ENCODE data around the gene INTS4. TPM values are rescaled to one million over a fixed set of nuclear protein-coding genes. Genes with fewer than 3 reads are reported as not detected.
"Not testable (repeated sequence)": the region's sequence is repeated elsewhere in the genome, so short reads cannot be mapped to it uniquely, and the experiment has no call there.

The INTS4 gene
- total RNA-seq, 1 donor from 2014 or later = 32.5 TPM

GRCh38 chr11:77890619-77891056 is 103.8 kb downstream of the INTS4 start:
- DNase-seq (ENCODE audit: low read depth); H3K27me3 ChIP-seq (ENCODE audit: control insufficient read depth, insufficient read depth, low read length); H3K36me3 ChIP-seq (ENCODE audit: control insufficient read depth, insufficient read depth, low read length); H3K4me3 ChIP-seq (ENCODE audit: low read depth, low read length): not testable (repeated sequence)

DNA sequence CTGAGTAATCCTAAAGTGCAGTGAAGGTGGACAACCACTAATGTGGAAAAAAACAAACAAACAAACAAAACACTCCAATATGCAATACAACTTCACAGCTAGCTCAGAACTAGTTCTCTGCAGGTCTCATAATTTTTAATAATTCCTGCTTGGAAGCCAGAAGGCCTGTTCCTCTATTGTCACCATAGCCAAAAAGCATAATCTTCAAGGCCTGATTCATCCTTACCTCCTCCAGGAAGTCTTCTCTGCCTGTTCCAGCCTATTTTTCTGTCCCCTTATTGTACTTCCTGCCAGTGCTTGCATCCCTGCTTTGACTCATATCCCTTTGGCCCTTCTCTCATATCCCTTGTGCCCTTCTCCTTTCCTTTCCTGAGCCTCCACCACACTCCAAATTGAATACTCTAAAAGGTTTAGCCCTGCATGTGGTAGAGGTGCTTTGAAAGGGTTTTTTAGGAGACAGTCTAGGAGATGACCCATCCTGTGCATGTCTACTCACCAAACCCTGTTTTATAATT is 104.3 kb downstream of the INTS4 start:
- H3K36me3 ChIP-seq (ENCODE audit: control insufficient read depth, insufficient read depth, low read length); DNase-seq (ENCODE audit: low read depth); H3K4me3 ChIP-seq (ENCODE audit: low read depth, low read length); H3K27me3 ChIP-seq (ENCODE audit: control insufficient read depth, insufficient read depth, low read length): not testable (repeated sequence)

DNA sequence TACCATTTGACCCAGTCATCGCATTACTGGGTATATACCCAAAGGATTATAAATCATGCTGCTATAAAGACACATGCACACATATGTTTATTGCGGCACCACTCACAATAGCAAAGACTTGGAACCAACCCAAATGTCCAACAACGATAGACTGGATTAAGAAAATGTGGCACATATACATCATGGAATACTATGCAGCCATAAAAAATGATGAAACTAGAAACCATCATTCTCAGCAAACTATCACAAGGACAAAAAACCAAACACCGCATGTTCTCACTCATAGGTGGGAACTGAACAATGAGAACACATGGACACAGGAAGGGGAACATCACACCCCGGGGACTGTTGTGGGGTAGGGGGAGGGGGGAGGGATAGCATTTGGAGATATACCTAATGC is 105.4 kb downstream of the INTS4 start:
- H3K27me3 ChIP-seq (ENCODE audit: control insufficient read depth, insufficient read depth, low read length); DNase-seq (ENCODE audit: low read depth); H3K36me3 ChIP-seq (ENCODE audit: control insufficient read depth, insufficient read depth, low read length): not testable (repeated sequence)

GRCh38 chr11:77886401-77886800 is 108.1 kb downstream of the INTS4 start:
- DNase-seq (ENCODE audit: low read depth) = no peak
- no peaks in the 10 kb centered on the region for H3K36me3 ChIP-seq (ENCODE audit: control insufficient read depth, insufficient read depth, low read length)
- no peak overlapping the region for H3K4me3 ChIP-seq (ENCODE audit: low read depth, low read length)
- TF ChIP-seq CTCF (IDR thresholded peaks at IDR 0.05; ENCODE audit: insufficient read depth, low read length, poor library complexity, severe bottlenecking) = no peak
- no peaks in the 10 kb centered on the region for H3K27me3 ChIP-seq (ENCODE audit: control insufficient read depth, insufficient read depth, low read length)

More for the DNA sequence above, 105.4 kb downstream of the INTS4 start:
- not testable (repeated sequence) for H3K4me3 ChIP-seq (ENCODE audit: low read depth, low read length)

DNA sequence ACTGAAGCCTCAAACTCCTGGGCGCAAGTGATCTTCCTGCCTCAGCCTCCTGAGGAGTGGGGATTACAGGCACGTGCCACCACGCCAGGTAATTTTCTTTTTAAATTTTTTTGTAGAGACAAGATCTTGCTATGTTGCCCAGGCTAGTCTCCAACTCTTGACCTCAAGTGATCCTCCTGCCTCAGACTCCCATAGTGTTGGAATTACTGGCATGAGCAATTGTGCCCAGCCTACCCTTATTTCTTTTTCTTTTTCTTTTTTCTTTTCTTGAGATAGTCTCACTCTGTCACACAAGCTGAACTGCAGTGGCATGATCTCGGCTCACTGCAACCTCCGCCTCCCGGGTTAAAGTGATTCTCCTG is 109.7 kb downstream of the INTS4 start:
- Histone ChIP-seq H3K36me3 (ENCODE audit: control insufficient read depth, insufficient read depth, low read length) (no peaks in the 10 kb centered on the region), H3K27me3 (ENCODE audit: control insufficient read depth, insufficient read depth, low read length) (no peaks in the 10 kb centered on the region), H3K4me3 (ENCODE audit: low read depth, low read length) (no peak overlapping the region)
- DNase-seq (ENCODE audit: low read depth) = no peak
- TF ChIP-seq CTCF (IDR thresholded peaks at IDR 0.05; ENCODE audit: insufficient read depth, low read length, poor library complexity, severe bottlenecking) = no peak

- H3K4me3 ChIP-seq (ENCODE audit: low read depth, low read length) = no peak overlapping the region
- H3K36me3 ChIP-seq (ENCODE audit: control insufficient read depth, insufficient read depth, low read length) = no peaks in the 10 kb centered on the region
- no peak for DNase-seq (ENCODE audit: low read depth)
- TF ChIP-seq CTCF (IDR thresholded peaks at IDR 0.05; ENCODE audit: insufficient read depth, low read length, poor library complexity, severe bottlenecking) = no peak
- H3K27me3 ChIP-seq (ENCODE audit: control insufficient read depth, insufficient read depth, low read length) = no peaks in the 10 kb centered on the region
These were observed 110.2 kb downstream of the INTS4 start for GRCh38 chr11:77884186-77884828.

DNA sequence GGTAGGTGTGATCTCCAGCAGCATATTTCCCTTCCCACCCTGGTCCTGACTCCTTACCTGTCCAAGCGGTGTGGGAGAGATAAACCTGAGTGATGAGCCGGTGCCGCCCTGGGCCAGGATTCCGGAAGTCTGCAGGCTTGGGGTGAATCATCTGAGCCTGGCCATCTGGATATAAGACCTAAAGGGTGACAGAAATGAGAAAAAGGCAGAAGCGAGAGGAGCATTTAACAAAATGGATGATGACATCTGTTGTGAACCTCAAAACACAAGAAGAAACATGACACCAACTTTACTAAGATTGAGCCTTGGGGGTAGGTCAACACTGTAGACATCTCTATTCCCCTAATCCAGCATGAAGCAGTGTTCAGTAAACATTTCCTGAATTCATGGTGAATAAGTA is 110.7 kb downstream of the INTS4 start:
- TF ChIP-seq CTCF (IDR thresholded peaks at IDR 0.05; ENCODE audit: insufficient read depth, low read length, poor library complexity, severe bottlenecking) = no peak
- Histone ChIP-seq H3K4me3 (ENCODE audit: low read depth, low read length) (no peak overlapping the region), H3K27me3 (ENCODE audit: control insufficient read depth, insufficient read depth, low read length) (no peaks in the 10 kb centered on the region), H3K36me3 (ENCODE audit: control insufficient read depth, insufficient read depth, low read length) (peaks cover 1% of the 10 kb centered on the region)
- DNase-seq (ENCODE audit: low read depth) = no peak
